GM23338 (cell line): ENCODE measurements around the gene PARP11. TPM values are rescaled to one million over a fixed set of nuclear protein-coding genes. Genes with fewer than 3 reads are reported as not detected.

Experiments
- ATAC-seq: fragments of 200-7000 bp; cut with Tn5 transposase; 3 replicates; pipeline ENCODE4 v1.9.1; 2020
- DNase-seq: peaks from one replicate; pipeline ENCODE4 v3.0.0-alpha.2; 2015; ENCODE audit warnings: low spot score
- H2AFZ ChIP-seq: fragments of 200-600 bp; sonication (generic); 2 replicates; pipeline ENCODE4 v1.8.0; 2016; ENCODE audit warnings: antibody characterized with exemption, mild to moderate bottlenecking, moderate library complexity
- H3F3A ChIP-seq: fragments of 200-600 bp; sonication (generic); replicated peaks from 2 replicates; pipeline ENCODE4 v1.8.0; 2017; ENCODE audit warnings: antibody characterized with exemption, mixed run types, low read depth
- H3K27ac ChIP-seq: fragments of 200-600 bp; sonication (generic); 2 replicates; pipeline ENCODE4 v1.6.1; 2016; ENCODE audit warnings: low read depth
- H3K27me3 ChIP-seq: fragments of 200-600 bp; sonication (generic); 2 replicates; pipeline ENCODE4 v1.8.0; 2016; ENCODE audit warnings: mild to moderate bottlenecking, mixed run types, moderate library complexity; ENCODE audit not compliant: insufficient read depth
- H3K36me3 ChIP-seq: fragments of 200-600 bp; sonication (generic); 2 replicates; pipeline ENCODE4 v1.8.0; 2016; ENCODE audit warnings: mild to moderate bottlenecking; ENCODE audit not compliant: insufficient read depth
- H3K4me1 ChIP-seq: fragments of 200-600 bp; sonication (generic); 2 replicates; pipeline ENCODE4 v1.8.0; 2016; ENCODE audit warnings: mild to moderate bottlenecking, moderate library complexity; ENCODE audit not compliant: insufficient read depth
- H3K4me2 ChIP-seq: fragments of 200-600 bp; sonication (generic); 2 replicates; pipeline ENCODE4 v1.7.1; 2017; ENCODE audit warnings: mixed run types
- H3K4me3 ChIP-seq: fragments of 200-600 bp; sonication (generic); 2 replicates; pipeline ENCODE4 v1.6.1; 2016; ENCODE audit warnings: mixed run types
- H3K79me2 ChIP-seq: fragments of 200-600 bp; sonication (generic); replicated peaks from 2 replicates; pipeline ENCODE4 v1.8.0; 2017; ENCODE audit warnings: mild to moderate bottlenecking; ENCODE audit not compliant: insufficient read depth
- H3K9me2 ChIP-seq: fragments of 200-600 bp; sonication (generic); 2 replicates; pipeline ENCODE4 v1.8.0; 2017; ENCODE audit not compliant: insufficient read depth
- H4K20me1 ChIP-seq: fragments of 200-600 bp; sonication (generic); replicated peaks from 2 replicates; pipeline ENCODE4 v1.8.0; 2017; ENCODE audit warnings: mild to moderate bottlenecking; ENCODE audit not compliant: insufficient read depth
- H3K27ac Mint-ChIP-seq: 2 replicates; pipeline ENCODE4 v1.8.0; 2020; ENCODE audit warnings: inconsistent platforms, mild to moderate bottlenecking, moderate library complexity, mixed read lengths
- H3K27me3 Mint-ChIP-seq: 3 replicates; pipeline ENCODE4 v1.8.0; 2022; ENCODE audit warnings: low read depth, mild to moderate bottlenecking, moderate library complexity, mixed read lengths, inconsistent platforms; ENCODE audit not compliant: insufficient read depth, poor library complexity
- H3K36me3 Mint-ChIP-seq: 3 replicates; pipeline ENCODE4 v1.8.0; 2021; ENCODE audit warnings: low read depth, mild to moderate bottlenecking, inconsistent platforms, moderate library complexity, mixed read lengths
- H3K4me1 Mint-ChIP-seq: 3 replicates; pipeline ENCODE4 v1.8.0; 2020; ENCODE audit warnings: mild to moderate bottlenecking, inconsistent platforms, mixed read lengths
- H3K4me3 Mint-ChIP-seq: 3 replicates; pipeline ENCODE4 v1.8.0; 2021; ENCODE audit warnings: moderate library complexity, mild to moderate bottlenecking, inconsistent platforms, mixed read lengths
- H3K9me3 Mint-ChIP-seq: 3 replicates; pipeline ENCODE4 v1.8.0; 2020; ENCODE audit warnings: moderate library complexity, mild to moderate bottlenecking, inconsistent platforms, mixed read lengths
- CREB1 ChIP-seq: fragments of 250-450 bp; sonication (Bioruptor Pico); IDR thresholded peaks from 2 replicates; pipeline ENCODE4 v1.5.0; 2020; ENCODE audit warnings: low read depth, mild to moderate bottlenecking, moderate library complexity
- ETS1 ChIP-seq: IDR thresholded peaks from 2 replicates; pipeline ENCODE4 v1.6.1; 2016; ENCODE audit warnings: antibody characterized with exemption
- EZH2 ChIP-seq: fragments of 200-600 bp; sonication (generic); IDR thresholded peaks from one replicate; pipeline ENCODE4 v1.8.0; 2017; ENCODE audit warnings: antibody characterized with exemption, mild to moderate bottlenecking, low read depth; ENCODE audit not compliant: unreplicated experiment
- EZH2phosphoT487 ChIP-seq: fragments of 200-600 bp; sonication (generic); IDR thresholded peaks from one replicate; pipeline ENCODE4 v1.8.1; 2018; ENCODE audit warnings: antibody characterized with exemption; ENCODE audit not compliant: unreplicated experiment
- JUNB ChIP-seq: IDR thresholded peaks from one replicate; pipeline ENCODE4 v1.6.1; 2016; ENCODE audit warnings: antibody characterized with exemption; ENCODE audit not compliant: unreplicated experiment
- NANOG ChIP-seq: IDR thresholded peaks from 2 replicates; pipeline ENCODE4 v1.6.1; 2016; ENCODE audit warnings: antibody characterized with exemption, borderline replicate concordance
- POLR2AphosphoS5 ChIP-seq: IDR thresholded peaks from 2 replicates; pipeline ENCODE4 v1.6.1; 2016; ENCODE audit warnings: antibody characterized with exemption, low read depth
- REST ChIP-seq: IDR thresholded peaks from one replicate; pipeline ENCODE4 v1.6.1; 2018; ENCODE audit warnings: antibody characterized with exemption; ENCODE audit not compliant: unreplicated experiment
- STAT1 ChIP-seq: IDR thresholded peaks from one replicate; pipeline ENCODE4 v1.6.1; 2016; ENCODE audit warnings: antibody characterized with exemption; ENCODE audit not compliant: unreplicated experiment
- ZNF114 ChIP-seq: fragments of 250-450 bp; sonication (Bioruptor Pico); IDR thresholded peaks from 2 replicates; pipeline ENCODE4 v1.5.0; 2020; ENCODE audit warnings: mild to moderate bottlenecking, moderate library complexity
- ZNF331 ChIP-seq: fragments of 250-450 bp; sonication (Bioruptor Pico); IDR thresholded peaks from 2 replicates; pipeline ENCODE4 v1.5.0; 2020; ENCODE audit warnings: low read depth, mild to moderate bottlenecking, moderate library complexity
- polyA plus RNA-seq: library from polyadenylated mRNA; unstranded; fragments of >200 nt; fragmentation: Nextera tagmentation; extraction: Ambion mirVana; gene quantifications from 2 replicates; pipeline ENCODE4 v1.2.1, GENCODE V29; 2016
- total RNA-seq: library from RNA; depleted of rRNA; stranded (reverse); fragments of >200 nt; shearing (Covaris generic); gene quantifications from 2 replicates; pipeline ENCODE4 v1.2.3, GENCODE V29; 2014
- TF ChIP-seq, protein P1 (sequence below), 2 experiments: fragments of 200-600 bp in 1 of 2; sonication (generic) in 1 of 2; conservative IDR thresholded peaks; 2 replicates each; pipeline versions ENCODE4 v1.5.1 to v1.6.1; 2016 to 2017; ENCODE audit warnings: antibody characterized with exemption in 2 of 2, low read depth in 2 of 2, mild to moderate bottlenecking in 2 of 2, moderate library complexity in 1 of 2
- TF ChIP-seq, protein P2 (sequence below): fragments of 250-450 bp; sonication (Bioruptor Pico); IDR thresholded peaks from 2 replicates; pipeline ENCODE4 v1.5.0; 2020; ENCODE audit warnings: mild to moderate bottlenecking, moderate library complexity

PARP11 gene
- total and polyA plus RNA-seq, 2 experiments from 2014 or later = 4.8 to 11.5 TPM

GRCh38 chr12:3835914-3836313 lies 37.3 kb downstream of the PARP11 start:
- peaks cover 15% of the 10 kb centered on the region for H3K4me1 Mint-ChIP-seq
- H3K9me3 Mint-ChIP-seq = peaks cover 3% of the 10 kb centered on the region; the same call in 2 of the 3 replicates
- H3K27ac Mint-ChIP-seq = no peak overlapping the region
- Histone ChIP-seq H3K4me3 (no peak overlapping the region), H2AFZ (no peak overlapping the region), H3K9me2 (no peaks in the 10 kb centered on the region), H3K36me3 (no peaks in the 10 kb centered on the region), H3K27ac (no peak overlapping the region), H4K20me1 (no peaks in the 10 kb centered on the region), H3K27me3 (no peaks in the 10 kb centered on the region), H3F3A (no peaks in the 10 kb centered on the region), H3K79me2 (peaks cover 9% of the 10 kb centered on the region; the same call in 1 of the 2 replicates), H3K4me1 (peaks cover 7% of the 10 kb centered on the region; the same call in 1 of the 2 replicates), H3K4me2 (no peak overlapping the region)
- no peak overlapping the region for H3K4me3 Mint-ChIP-seq
- DNase-seq (no peak), ATAC-seq (no peak)
- peaks cover 11% of the 10 kb centered on the region for H3K36me3 Mint-ChIP-seq
- TF ChIP-seq, protein P1, sequence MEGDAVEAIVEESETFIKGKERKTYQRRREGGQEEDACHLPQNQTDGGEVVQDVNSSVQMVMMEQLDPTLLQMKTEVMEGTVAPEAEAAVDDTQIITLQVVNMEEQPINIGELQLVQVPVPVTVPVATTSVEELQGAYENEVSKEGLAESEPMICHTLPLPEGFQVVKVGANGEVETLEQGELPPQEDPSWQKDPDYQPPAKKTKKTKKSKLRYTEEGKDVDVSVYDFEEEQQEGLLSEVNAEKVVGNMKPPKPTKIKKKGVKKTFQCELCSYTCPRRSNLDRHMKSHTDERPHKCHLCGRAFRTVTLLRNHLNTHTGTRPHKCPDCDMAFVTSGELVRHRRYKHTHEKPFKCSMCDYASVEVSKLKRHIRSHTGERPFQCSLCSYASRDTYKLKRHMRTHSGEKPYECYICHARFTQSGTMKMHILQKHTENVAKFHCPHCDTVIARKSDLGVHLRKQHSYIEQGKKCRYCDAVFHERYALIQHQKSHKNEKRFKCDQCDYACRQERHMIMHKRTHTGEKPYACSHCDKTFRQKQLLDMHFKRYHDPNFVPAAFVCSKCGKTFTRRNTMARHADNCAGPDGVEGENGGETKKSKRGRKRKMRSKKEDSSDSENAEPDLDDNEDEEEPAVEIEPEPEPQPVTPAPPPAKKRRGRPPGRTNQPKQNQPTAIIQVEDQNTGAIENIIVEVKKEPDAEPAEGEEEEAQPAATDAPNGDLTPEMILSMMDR (conservative IDR thresholded peaks at IDR 0.05; ENCODE audit: low read depth in 2 of 2) = no peak
- no peak for TF ChIP-seq JUNB
- no peak for TF ChIP-seq POLR2AphosphoS5
- TF ChIP-seq ZNF114 (CRISPR knock-in tag) = no peak
- TF ChIP-seq REST = no peak
- no peak for TF ChIP-seq EZH2phosphoT487
- no peak for TF ChIP-seq CREB1
- no peak for TF ChIP-seq EZH2
- no peak for TF ChIP-seq STAT1
- no peak for TF ChIP-seq ETS1
- TF ChIP-seq, protein P2, sequence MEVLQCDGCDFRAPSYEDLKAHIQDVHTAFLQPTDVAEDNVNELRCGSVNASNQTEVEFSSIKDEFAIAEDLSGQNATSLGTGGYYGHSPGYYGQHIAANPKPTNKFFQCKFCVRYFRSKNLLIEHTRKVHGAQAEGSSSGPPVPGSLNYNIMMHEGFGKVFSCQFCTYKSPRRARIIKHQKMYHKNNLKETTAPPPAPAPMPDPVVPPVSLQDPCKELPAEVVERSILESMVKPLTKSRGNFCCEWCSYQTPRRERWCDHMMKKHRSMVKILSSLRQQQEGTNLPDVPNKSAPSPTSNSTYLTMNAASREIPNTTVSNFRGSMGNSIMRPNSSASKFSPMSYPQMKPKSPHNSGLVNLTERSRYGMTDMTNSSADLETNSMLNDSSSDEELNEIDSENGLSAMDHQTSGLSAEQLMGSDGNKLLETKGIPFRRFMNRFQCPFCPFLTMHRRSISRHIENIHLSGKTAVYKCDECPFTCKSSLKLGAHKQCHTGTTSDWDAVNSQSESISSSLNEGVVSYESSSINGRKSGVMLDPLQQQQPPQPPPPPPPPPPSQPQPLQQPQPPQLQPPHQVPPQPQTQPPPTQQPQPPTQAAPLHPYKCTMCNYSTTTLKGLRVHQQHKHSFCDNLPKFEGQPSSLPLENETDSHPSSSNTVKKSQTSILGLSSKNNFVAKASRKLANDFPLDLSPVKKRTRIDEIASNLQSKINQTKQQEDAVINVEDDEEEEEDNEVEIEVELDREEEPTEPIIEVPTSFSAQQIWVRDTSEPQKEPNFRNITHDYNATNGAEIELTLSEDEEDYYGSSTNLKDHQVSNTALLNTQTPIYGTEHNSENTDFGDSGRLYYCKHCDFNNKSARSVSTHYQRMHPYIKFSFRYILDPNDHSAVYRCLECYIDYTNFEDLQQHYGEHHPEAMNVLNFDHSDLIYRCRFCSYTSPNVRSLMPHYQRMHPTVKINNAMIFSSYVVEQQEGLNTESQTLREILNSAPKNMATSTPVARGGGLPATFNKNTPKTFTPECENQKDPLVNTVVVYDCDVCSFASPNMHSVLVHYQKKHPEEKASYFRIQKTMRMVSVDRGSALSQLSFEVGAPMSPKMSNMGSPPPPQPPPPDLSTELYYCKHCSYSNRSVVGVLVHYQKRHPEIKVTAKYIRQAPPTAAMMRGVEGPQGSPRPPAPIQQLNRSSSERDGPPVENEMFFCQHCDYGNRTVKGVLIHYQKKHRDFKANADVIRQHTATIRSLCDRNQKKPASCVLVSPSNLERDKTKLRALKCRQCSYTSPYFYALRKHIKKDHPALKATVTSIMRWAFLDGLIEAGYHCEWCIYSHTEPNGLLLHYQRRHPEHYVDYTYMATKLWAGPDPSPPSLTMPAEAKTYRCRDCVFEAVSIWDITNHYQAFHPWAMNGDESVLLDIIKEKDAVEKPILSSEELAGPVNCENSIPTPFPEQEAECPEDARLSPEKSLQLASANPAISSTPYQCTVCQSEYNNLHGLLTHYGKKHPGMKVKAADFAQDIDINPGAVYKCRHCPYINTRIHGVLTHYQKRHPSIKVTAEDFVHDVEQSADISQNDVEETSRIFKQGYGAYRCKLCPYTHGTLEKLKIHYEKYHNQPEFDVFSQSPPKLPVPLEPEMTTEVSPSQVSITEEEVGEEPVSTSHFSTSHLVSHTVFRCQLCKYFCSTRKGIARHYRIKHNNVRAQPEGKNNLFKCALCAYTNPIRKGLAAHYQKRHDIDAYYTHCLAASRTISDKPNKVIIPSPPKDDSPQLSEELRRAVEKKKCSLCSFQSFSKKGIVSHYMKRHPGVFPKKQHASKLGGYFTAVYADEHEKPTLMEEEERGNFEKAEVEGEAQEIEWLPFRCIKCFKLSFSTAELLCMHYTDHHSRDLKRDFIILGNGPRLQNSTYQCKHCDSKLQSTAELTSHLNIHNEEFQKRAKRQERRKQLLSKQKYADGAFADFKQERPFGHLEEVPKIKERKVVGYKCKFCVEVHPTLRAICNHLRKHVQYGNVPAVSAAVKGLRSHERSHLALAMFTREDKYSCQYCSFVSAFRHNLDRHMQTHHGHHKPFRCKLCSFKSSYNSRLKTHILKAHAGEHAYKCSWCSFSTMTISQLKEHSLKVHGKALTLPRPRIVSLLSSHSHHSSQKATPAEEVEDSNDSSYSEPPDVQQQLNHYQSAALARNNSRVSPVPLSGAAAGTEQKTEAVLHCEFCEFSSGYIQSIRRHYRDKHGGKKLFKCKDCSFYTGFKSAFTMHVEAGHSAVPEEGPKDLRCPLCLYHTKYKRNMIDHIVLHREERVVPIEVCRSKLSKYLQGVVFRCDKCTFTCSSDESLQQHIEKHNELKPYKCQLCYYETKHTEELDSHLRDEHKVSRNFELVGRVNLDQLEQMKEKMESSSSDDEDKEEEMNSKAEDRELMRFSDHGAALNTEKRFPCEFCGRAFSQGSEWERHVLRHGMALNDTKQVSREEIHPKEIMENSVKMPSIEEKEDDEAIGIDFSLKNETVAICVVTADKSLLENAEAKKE (CRISPR knock-in tag) = no peak
- no peak for TF ChIP-seq NANOG
- no peak for TF ChIP-seq ZNF331 (CRISPR knock-in tag)
- peaks cover 3% of the 10 kb centered on the region for H3K27me3 Mint-ChIP-seq
